GM19351 (cell line): Measurements from ENCODE around the gene USP6NL.
"Not testable (repeated sequence)": the region's sequence is repeated elsewhere in the genome, so short reads cannot be mapped to it uniquely, and the experiment has no call there.

ENCODE experiments used
- ATAC-seq: cut with Tn5 transposase; IDR thresholded peaks from one replicate; pipeline ENCODE4 v1.9.1; 2021; ENCODE audit warnings: mild to moderate bottlenecking, moderate library complexity; ENCODE audit not compliant: unreplicated experiment

The USP6NL gene

DNA sequence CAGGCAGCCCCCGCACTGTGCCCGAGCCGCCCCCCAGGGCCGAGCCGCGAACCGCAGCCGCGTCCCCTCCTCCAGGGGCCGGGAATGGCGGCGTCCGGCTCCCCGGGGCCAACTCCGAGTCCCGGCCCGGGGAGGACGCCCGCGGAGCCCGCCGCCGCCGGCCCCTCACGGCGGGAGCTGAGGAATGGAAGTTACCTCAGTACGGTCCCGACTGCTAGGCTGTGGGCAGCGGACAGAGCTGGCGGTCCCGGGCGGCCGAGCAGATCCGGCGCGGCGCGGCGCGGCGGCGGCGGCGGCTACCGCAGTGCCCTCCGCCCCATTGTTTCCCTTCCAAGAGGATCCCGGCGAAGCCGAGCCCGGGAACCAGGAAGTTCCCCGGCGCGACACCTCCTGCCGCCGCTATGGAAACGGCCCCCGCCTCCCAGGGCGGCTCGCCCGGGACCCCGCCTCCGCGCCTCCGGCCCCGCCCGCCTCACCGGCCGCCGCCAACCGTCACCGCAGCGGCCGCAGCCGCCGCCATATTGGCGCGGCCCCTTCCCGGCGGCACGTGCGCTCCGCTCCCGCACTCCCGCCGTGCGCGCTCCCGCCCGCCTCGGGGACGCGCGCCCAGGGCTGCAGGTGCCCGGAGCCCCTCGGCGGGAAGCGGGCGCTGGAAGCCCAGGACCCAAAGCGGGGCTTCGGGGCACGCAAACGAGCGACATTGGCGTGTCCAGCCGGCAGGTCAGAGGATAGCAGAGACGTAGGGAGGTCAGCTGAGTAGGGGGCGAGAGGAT, at the start of gene USP6NL:
Gene USP6NL, minus strand, starts transcription at position 403 of the 773 bp plus-strand sequence. CDS start 14,016 bp downstream, outside the sequence.
- ATAC-seq: peak; percentile 52

DNA sequence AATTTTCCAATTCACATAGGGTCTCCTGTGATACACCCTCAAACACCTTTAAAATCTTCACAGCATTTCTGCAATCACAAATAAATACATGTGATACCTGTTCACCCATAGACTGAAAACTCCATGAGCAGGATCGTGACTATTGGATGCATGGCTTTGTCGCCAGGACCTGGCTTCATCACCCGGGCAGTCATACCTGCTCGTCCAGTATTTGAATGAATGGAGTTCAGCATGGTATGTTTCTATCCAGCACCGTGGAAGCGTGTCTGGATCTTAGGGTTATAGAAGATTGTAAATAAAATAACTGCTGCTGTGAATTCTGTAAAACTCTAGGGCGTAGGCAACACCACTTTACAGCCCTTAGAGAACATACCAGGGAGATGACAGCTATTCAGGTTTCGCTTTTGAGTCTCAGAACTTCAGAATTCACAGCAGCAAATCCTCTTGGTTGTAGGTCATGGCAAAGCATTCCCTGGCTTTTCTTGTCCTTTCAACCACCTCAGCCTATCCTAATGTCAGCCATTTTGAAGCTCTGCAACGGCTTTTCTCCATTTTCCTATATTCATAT, 47.4 kb upstream of the USP6NL start:
- ATAC-seq: no peak

DNA sequence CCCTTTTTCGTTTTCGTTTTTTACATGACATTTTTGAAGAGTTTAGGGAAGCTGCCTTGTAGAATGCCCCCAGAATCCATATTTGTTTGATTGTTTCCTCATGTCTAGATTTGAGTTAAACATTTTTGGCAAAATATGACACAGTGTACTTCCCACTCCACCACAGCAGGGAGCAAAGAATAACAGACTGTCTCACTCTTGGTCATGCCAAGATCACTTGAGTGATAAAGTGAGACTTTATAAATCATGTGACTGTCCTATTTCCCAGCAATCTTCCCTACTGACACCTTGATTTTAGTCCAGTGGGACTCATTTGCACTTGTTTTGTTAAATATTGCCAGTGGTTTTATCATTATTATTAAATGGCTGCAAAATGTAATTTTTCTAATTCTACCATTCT, 44.4 kb upstream of the USP6NL start:
- no peak for ATAC-seq

DNA sequence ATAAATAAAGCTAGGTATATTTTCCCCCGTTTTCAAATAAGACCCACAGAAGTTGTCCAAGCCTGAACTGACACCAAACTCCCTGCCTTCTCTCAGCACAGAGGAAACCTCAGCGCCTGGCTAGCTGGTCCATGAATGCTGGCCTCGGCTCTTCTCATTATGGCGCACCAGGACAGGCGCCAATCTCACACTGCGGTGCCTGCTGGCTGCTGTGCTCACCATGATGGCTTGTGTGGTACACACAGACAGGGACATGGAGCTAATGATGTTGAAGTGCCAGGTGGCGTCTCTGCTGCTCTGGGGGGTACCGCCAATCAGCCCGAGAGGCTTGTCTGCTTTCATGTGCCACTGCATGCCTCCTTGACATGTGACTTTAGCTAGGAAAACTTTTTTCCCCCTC, 43.2 kb upstream of the USP6NL start:
- no peak for ATAC-seq

DNA sequence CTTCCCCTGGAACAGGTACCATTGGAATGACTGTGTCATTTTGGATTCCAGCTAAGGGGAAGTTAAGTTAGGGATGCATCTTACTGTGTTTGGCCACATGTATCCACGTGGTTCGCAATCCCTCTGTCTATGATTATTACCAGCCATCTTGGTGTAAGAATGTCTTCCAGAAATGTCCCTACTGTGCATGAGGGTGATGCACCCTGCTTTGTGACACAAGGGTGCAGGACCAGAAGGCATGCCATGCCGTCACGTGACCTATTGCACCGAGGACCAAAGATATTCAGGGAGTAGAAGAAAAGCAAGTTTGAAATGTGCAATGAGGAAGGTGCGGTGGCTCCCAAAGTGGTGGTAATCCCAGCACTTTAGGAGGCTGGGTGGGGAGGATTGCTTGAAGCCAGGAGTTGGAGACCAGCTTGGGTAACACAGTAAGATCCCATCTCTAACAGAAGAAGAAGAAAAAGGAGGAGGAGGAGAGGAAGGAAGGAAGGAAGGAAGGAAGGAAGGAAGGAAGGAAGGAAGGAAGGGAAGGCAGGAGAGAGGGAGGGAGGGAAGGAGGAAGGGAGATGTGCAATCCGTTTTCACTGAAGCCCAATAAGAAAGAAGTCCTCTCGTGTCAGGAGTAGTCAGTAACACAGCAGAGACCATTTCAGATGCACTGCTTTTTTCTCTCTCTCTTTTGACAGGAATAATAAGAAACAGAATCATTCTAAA, 42.5 kb upstream of the USP6NL start:
- no peak for ATAC-seq

DNA sequence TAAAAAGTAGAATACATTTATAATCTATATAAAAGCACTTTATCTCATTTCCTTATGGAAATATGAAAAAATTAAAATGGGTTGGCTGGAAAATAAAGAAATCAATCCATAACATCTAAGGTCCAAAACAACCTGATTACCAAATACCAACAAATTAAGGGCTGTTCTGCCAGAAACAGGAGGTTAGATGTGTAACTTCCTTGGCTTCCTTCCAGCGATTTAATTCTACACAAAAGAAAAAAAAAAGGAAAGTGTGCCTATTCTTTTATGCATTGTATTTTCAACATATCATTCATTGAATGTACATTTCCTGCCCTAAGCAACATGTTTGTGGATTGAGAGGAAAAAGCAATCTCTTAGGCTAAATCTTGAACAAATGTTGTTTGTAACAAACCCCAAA, 36.2 kb upstream of the USP6NL start:
- ATAC-seq: no peak

DNA sequence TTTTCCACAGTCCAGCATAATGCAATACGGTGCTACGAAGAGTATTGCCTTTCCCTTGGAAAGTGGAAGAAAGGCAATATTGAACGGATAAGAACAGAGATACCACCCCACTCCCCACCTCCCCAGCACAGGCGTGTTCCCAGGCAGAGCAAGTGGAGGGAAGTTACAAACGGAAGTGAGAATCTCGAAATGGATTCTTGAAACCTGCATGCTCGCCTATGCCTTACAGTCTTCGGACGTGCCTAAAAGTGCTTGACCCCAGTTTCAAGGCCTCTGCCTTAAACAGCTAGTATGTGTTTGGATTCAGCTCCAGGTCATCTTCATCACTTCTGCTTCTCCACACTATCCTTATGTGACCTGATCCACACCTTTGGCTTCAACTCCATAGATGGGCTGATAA, 35.0 kb upstream of the USP6NL start:
- ATAC-seq: no peak

DNA sequence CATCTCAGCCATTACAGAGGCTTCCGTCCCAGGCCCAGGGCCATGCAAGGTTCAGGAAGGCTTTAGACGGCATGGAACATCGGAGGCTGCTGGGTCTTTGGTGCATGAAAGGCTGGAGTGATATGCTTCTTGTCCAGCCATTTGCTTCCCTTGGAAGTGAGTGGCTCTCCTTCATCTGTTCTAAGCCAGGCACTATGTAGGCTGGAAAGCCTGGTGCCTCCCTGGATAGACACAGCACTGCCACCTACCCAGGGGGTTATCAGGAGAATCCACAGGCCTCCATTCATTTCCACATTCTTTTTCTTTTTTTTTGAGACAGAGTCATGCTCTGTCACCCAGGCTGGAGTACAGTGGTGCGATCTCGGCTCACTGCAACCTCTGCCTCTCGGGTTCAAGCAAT, 31.6 kb upstream of the USP6NL start:
- no peak for ATAC-seq

DNA sequence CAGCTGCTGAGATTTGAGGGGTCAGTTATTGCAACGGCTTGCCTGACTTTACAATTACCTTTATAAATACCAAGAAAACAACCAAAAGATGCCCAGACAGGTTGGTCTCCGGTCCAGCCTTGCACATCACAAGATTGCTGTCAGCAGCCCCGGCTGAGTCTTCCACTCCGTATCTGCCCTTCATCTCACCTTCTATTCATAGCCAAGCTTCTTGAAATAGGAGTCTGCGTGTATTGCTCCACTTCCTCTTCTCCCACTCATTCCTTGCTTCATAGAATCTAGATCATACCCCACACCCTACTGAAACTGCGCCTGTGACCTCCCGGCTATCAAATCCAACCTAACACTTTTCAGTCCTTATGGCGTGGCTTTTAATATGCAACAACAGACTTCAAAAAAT, 31.1 kb upstream of the USP6NL start:
- ATAC-seq: no peak

DNA sequence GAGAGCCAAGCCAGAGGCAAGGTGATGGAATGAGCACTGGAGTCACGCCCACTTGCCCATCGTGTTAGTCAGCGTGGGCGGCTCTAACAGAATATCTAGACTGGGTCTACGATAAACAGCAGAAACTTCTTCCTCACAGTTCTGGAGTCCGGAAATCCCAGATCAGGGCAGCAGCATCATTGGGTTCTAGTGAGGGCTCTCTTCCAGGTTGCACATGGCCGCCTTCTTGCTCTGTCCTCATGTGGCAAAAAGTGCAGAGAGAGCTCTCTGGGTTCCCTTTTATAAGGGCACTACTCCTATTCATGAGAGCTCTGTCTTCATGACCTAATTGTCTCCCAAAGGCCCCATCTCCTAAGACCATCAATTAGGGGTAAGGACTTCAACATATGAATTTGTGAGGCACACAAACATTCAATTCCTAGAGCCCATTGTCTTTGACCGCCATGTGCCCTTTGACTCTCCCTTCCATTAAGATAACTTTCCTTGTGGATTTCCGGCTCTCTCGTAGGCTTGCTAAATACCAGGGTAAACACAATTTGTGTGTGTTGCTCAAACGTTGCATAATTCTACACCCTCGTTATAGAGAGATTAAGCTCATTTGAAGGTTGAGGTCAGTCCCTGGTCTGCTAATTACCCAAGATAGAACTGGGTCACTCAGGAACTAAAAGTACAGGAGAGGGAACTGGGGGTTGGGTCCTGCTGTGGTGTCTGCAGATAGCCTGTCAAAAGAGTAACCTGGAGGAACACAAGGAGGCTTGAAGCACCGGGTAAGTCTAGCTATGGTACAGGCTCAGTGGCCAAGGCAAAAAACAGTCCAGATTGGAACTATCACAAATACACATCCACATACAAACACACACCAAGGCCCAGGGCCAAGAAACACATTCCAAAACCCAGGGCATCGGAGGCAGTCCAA, 28.7 kb upstream of the USP6NL start:
- ATAC-seq: no peak

DNA sequence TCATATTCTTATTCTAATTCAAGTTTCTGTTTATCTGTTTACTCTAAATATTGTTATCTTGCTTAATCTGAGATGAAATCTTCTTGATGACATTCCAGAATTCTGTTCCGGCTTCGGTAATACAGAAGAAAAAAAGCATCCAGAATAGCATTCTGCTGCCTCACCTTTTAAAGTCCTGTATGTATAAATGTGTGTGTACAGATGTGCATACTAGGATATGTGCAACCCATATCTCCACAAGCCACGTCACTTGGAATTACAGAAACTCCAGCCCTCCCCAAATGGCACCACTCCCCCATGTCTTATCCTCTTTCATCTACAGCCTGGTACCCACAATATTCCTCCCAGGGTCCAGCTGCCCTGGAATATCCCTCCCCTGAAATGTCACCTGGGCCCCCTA, 27.9 kb upstream of the USP6NL start:
- no peak for ATAC-seq

DNA sequence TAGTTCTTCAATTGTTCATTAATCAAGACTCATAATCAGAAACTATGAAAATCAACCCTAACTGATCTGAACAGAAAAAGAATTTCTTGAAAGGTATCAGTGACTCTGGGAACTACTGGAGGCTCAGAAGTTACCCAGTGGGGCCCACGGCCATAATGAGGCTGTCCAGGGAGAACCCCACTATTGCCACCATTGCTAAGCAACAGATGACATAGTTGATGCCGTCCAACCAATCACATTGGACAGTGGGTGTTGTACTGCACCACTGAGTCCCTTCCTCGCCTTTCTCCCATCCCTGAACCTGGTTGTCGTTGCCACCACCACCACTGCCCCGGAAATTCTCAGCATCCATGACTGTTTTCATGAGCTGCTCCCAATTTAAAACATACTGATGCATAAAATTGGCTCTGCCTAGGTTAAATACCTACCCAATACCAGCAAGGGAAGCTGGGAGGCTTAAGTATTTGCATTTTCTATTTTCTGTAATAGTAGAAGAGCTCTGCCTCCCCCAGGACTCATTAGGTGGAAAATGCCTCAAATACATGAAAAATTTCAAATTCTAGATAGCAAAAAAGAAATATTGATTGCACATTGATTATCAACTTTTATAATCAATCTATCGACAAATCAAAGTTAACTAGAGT, 26.7 kb upstream of the USP6NL start:
- ATAC-seq: peak; percentile 96

DNA sequence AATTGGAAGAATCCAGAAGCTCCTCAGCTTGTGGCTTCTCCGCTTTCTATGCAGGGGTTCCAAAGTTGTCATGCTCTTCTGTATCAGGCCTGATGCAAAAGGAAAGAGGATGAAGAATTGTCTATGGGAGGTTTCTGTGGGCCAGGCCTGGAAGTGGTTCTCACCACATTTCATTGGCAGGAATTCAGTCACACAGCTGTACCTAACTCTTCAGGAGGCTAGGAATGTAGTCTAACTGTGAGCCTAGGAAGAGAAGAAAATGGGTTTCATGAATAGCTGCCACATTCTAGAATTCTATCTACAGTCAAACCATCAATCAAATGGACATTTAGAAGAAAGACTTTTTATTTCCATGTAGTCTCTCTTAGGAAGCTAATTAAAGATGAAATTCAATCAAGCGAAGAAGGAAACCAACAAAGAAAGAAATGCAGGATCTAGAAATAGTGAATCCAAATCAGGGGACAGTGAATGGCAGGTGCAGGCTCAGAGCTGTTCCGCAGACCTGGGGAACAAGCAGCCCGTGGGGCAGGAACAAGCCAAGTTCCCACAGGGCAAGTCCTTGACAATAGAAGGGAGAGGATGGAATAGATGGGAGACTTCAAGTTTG, 25.4 kb upstream of the USP6NL start:
- no peak for ATAC-seq

DNA sequence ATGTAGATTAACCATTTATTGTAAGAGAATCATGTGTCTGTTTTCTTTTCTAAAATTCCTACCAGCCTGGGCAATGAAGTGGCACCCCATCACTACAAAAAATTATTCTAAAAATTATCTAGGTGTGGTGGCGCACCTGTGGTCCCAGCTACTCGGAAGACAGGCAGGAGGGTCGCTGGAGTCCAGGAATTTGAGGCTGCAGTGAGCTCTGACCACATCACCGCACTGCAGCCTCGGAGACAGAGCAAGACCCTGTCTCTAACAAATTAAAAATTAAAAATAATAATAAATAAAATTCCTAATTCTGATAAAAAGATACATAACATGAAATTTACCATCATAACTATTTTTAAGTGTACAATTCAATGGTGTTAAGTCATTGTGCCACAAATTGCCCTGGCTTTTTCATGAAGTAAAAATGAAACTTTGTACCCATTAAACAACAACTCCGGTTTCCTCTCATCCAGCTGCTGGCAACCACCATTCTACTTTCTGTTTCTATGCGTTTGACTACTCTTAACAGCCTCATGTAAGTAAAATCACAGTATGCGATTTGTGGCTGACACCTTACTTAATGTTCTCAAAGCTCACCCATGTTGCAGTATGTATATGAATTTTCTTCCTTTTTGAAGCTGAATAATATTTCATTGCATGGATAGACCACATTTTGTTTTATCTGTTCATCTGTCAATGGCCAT, 20.6 kb upstream of the USP6NL start:
- peak; percentile 100 for ATAC-seq

DNA sequence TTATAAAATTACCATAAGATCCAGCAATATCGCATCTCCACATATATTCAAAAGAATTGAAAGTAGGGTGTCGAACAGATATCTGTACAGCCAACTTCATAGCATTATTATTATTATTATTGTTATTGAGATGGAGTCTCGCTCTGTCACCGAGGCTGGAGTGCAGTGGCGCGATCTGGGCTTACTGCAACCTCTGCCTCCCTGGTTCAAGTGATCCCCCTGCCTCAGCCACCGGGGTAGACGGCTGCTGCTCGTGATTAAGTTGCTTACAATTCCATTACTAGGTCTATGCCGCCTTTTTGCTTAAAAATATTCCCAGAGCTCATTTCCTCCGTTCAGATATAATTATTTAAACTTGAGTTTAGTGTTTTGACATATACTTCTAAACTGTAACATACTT, 19.8 kb upstream of the USP6NL start:
- ATAC-seq: no peak

DNA sequence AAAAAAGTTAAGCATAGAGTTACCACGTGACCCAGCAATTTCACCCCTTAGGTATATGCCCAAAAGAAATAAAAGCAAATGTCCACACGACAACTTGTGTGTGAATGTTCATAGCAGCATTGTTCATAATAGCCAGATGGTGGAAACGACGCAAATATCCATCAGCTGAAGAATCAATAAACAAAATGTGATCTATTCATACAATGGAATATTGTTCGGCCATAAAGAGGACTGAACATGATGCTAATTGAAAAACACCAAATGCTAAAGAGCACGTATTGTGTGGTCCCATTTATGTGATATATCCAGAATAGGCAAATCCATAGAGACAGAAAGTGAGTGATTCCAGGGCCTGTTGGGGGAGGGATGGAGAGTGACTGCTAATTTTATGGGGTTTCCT, 18.3 kb upstream of the USP6NL start:
- no peak for ATAC-seq

DNA sequence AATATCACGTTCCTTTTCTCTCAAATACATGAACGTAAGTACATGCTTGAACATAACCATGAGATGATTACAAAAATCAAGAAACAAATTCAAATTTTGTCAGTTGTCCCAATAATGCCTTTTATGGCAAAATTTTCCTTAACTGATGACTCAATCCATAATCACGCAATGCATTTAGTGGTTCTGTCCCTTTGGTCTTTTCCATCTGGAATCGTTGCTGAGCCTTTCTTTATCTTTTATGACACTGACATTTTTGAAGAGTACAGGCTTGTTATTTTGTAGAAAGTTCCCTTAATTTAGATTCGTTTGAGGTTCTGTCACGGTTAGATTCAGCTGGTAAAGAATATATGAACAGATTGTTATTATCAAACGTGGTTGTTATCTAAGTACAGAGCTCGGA, 16.5 kb upstream of the USP6NL start:
- ATAC-seq: not testable (repeated sequence)

DNA sequence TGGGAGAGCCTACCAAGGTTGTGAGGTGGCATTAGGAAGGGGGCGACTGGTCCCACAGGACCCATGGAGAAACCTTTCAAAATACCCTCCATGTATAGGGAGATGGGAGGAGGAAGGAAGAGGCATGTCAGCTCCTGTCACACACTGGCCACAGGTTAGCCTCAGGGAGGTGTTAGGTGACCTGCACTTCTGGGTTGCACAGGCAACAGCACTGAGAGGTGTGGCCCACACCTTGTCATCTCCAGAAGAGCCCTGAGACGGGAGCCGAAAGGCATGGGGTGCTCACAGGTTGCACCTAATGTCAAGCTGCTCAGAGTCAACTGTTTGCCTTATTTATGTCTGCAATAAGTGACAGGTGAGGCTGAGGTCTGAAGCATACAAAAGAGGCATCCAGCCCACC, 14.6 kb upstream of the USP6NL start:
- ATAC-seq: no peak

DNA sequence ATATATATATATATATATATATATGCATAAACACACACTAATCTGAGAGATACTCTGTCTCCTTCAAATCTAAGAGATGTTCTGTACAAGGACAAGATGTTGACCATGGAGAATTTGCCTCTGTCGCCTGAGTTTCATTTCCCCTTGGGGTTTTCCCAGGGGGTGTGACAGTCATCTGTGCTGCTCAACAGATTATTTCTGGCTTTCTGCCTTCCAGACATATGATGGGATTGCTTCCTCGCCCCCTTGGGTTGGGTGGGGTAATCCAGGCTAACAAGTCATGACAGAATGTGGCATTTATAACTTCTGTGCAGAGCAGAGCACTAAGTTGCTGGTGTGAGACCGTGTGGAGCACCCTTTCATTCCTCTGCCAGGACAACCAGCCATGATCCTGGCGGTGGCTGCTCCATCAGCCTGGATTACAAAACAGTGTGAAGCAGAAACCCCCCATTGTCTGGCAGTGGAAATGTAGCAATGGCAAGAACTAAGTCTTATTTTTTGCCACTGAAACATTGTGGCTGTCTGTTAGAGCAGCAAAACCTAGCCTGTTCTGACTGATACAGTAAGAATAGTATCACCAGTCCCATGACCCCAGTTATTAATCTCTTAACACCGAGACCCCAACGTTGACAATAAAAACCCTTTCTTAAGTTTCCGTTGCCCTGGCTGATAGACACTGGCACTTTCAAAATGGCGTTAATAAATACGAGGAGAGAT, 13.7 kb upstream of the USP6NL start:
- peak; percentile 87 for ATAC-seq
